ENCODE measurements around the gene CGNL1. TPM values are rescaled to one million over a fixed set of nuclear protein-coding genes. Genes with fewer than 3 reads are reported as not detected.
A peak's percentile ranks its signal among the peaks of the same experiment; 100 is the strongest.

The CGNL1 gene
- total RNA-seq, 1 donor from 2014 or later, result 3.0 TPM

GRCh38 chr15:57552678-57553334 is 176.5 kb downstream of the CGNL1 start:
- DNase-seq (ENCODE audit: low spot score), result no peak
- Histone ChIP-seq H3F3A (ENCODE audit: low read depth) (peaks cover 19% of the 10 kb centered on the region), H3K36me3 (no peaks in the 10 kb centered on the region), H3K9ac (no peak overlapping the region), H3K4me3 (no peak overlapping the region), H3K9me3 (ENCODE audit: low read depth) (no peaks in the 10 kb centered on the region), H3K4me1 (peaks cover 28% of the 10 kb centered on the region), H4K20me1 (ENCODE audit: low read depth) (no peaks in the 10 kb centered on the region), H2AFZ (replicated peaks) (no peak overlapping the region), H3K79me2 (ENCODE audit: low read depth) (no peaks in the 10 kb centered on the region), H3K4me2 (no peak overlapping the region), H3K27me3 (no peaks in the 10 kb centered on the region), H3K27ac (no peak overlapping the region)
- TF ChIP-seq EZH2phosphoT487 (IDR thresholded peaks at IDR 0.05) (no peak), EZH2 (IDR thresholded peaks at IDR 0.05) (no peak), CTCF (IDR thresholded peaks at IDR 0.05) (no peak)
- Mint-ChIP-seq H3K27me3 (ENCODE audit: insufficient read depth, low read depth) (peaks cover 2% of the 10 kb centered on the region), H3K36me3 (no peaks in the 10 kb centered on the region), H3K4me1 (peaks cover 44% of the 10 kb centered on the region), H3K9me3 (peaks cover 2% of the 10 kb centered on the region), H3K27ac (peak overlapping the region; percentile 51), H3K4me3 (no peak overlapping the region)

GRCh38 chr15:57553526-57553925 is 177.2 kb downstream of the CGNL1 start:
- Mint-ChIP-seq H3K4me1 (peaks cover 43% of the 10 kb centered on the region), H3K27ac (peak overlapping the region; percentile 51), H3K9me3 (peaks cover 3% of the 10 kb centered on the region), H3K4me3 (no peak overlapping the region), H3K36me3 (no peaks in the 10 kb centered on the region), H3K27me3 (ENCODE audit: insufficient read depth, low read depth) (peaks cover 2% of the 10 kb centered on the region)
- Histone ChIP-seq H3K9me3 (ENCODE audit: low read depth) (no peaks in the 10 kb centered on the region), H3K4me2 (no peak overlapping the region), H4K20me1 (ENCODE audit: low read depth) (no peaks in the 10 kb centered on the region), H3K9ac (no peak overlapping the region), H3K79me2 (ENCODE audit: low read depth) (no peaks in the 10 kb centered on the region), H2AFZ (replicated peaks) (no peak overlapping the region), H3K27ac (no peak overlapping the region), H3K4me3 (no peak overlapping the region), H3K4me1 (peaks cover 28% of the 10 kb centered on the region), H3F3A (ENCODE audit: low read depth) (peaks cover 19% of the 10 kb centered on the region), H3K36me3 (no peaks in the 10 kb centered on the region), H3K27me3 (no peaks in the 10 kb centered on the region)
- DNase-seq (ENCODE audit: low spot score), result peak; percentile 13
- peak; percentile 18 for TF ChIP-seq CTCF (IDR thresholded peaks at IDR 0.05)
- no peak for TF ChIP-seq EZH2 (IDR thresholded peaks at IDR 0.05)

- TF ChIP-seq CTCF (IDR thresholded peaks at IDR 0.05), result no peak
- TF ChIP-seq EZH2phosphoT487 (IDR thresholded peaks at IDR 0.05), result no peak
- TF ChIP-seq EZH2 (IDR thresholded peaks at IDR 0.05), result no peak
- no peak overlapping the region for H3K4me2 ChIP-seq
- peak overlapping the region; percentile 51 for H3K27ac ChIP-seq
- Mint-ChIP-seq H3K9me3 (peaks cover 3% of the 10 kb centered on the region), H3K4me3 (no peak overlapping the region), H3K4me1 (peaks cover 43% of the 10 kb centered on the region), H3K27me3 (ENCODE audit: insufficient read depth, low read depth) (peaks cover 2% of the 10 kb centered on the region), H3K27ac (peak overlapping the region; percentile 96), H3K36me3 (no peaks in the 10 kb centered on the region)
- DNase-seq (ENCODE audit: low spot score), result peak; percentile 27
- H3K9me3 ChIP-seq (ENCODE audit: low read depth), result no peaks in the 10 kb centered on the region
- H3K4me3 ChIP-seq, result no peak overlapping the region
- peaks cover 19% of the 10 kb centered on the region for H3F3A ChIP-seq (ENCODE audit: low read depth)
- H3K27me3 ChIP-seq, result no peaks in the 10 kb centered on the region
- H3K4me1 ChIP-seq, result peaks cover 28% of the 10 kb centered on the region
- H4K20me1 ChIP-seq (ENCODE audit: low read depth), result no peaks in the 10 kb centered on the region
- H2AFZ ChIP-seq (replicated peaks), result peak overlapping the region; percentile 97
- no peaks in the 10 kb centered on the region for H3K36me3 ChIP-seq
- no peak overlapping the region for H3K9ac ChIP-seq
- H3K79me2 ChIP-seq (ENCODE audit: low read depth), result no peaks in the 10 kb centered on the region
These were observed 177.9 kb downstream of the CGNL1 start for GRCh38 chr15:57554063-57554811.
